ENCODE data around the gene ARID5B. TPM values are rescaled to one million over a fixed set of nuclear protein-coding genes. Genes with fewer than 3 reads are reported as not detected.

ARID5B gene
- total RNA-seq, 1 experiment from 2014 or later, result 0.04 TPM

DNA sequence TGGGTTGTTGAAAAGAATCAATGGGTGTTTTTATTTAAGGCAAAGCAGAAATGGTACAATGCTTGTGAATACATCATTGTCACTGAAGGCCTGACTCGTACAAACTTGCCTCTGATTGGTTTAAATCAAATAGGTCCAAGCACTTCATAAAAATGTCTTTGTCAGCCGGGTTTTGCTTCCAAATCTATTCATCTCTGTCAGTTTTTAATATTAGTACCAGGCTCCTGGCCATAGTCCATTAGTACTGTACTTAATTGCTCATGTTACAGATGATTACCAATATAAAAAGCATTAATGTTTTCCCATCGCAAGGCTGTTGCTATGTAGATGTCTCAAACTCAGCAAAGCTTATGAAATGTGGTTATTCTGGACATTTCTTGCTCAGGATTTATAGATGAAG lies 171.9 kb downstream of the ARID5B start:
- Histone ChIP-seq H4K5ac (ENCODE audit: insufficient read length, low read depth, low read length) (no peak overlapping the region), H3K4me1 (ENCODE audit: insufficient read depth, low read length) (no peaks in the 10 kb centered on the region), H4K20me1 (ENCODE audit: control insufficient read depth, insufficient read depth, insufficient read length) (no peaks in the 10 kb centered on the region), H2AK5ac (ENCODE audit: insufficient read length, low read length) (no peak overlapping the region), H3K23me2 (ENCODE audit: insufficient read length, low read depth, low read length, poor library complexity, severe bottlenecking) (no peaks in the 10 kb centered on the region), H3K27me3 (ENCODE audit: insufficient read depth, low read length) (no peaks in the 10 kb centered on the region), H3K4me2 (ENCODE audit: insufficient read depth, insufficient read length, low read length) (no peak overlapping the region), H2AFZ (ENCODE audit: low read length) (no peak overlapping the region), H2BK20ac (ENCODE audit: low read depth, low read length, poor library complexity, severe bottlenecking) (no peak overlapping the region), H4K8ac (replicated peaks; ENCODE audit: insufficient read length, low read depth, low read length) (no peak overlapping the region), H2BK15ac (ENCODE audit: low read depth, low read length) (no peak overlapping the region), H3K4ac (ENCODE audit: low read depth, low read length) (no peak overlapping the region), H3K9me3 (ENCODE audit: control insufficient read depth, low read depth, low read length) (no peaks in the 10 kb centered on the region), H3K27ac (ENCODE audit: insufficient read length, low read depth, low read length) (no peak overlapping the region), H2BK12ac (ENCODE audit: insufficient read length, low read depth, low read length) (no peak overlapping the region), H2BK120ac (ENCODE audit: low read depth, low read length, poor library complexity, severe bottlenecking) (no peak overlapping the region), H3K79me1 (ENCODE audit: insufficient read depth, low read depth, low read length, poor library complexity, severe bottlenecking) (no peaks in the 10 kb centered on the region), H3K18ac (ENCODE audit: insufficient read length, low read depth, low read length) (no peak overlapping the region), H3K9ac (ENCODE audit: extremely low read depth, insufficient read length, low read length) (no peak overlapping the region), H3K23ac (ENCODE audit: insufficient read length, low read depth, low read length) (no peak overlapping the region), H3K14ac (ENCODE audit: insufficient read depth, low read length) (no peak overlapping the region), H3K79me2 (ENCODE audit: insufficient read depth, low read length) (no peaks in the 10 kb centered on the region), H4K91ac (ENCODE audit: insufficient read length, low read depth, low read length) (no peak overlapping the region), H3K56ac (ENCODE audit: insufficient read length, low read depth, low read length) (no peak overlapping the region), H3T11ph (ENCODE audit: low read length) (no peak overlapping the region), H2BK5ac (ENCODE audit: insufficient read length, low read length) (no peak overlapping the region)
- TF ChIP-seq, protein P1, sequence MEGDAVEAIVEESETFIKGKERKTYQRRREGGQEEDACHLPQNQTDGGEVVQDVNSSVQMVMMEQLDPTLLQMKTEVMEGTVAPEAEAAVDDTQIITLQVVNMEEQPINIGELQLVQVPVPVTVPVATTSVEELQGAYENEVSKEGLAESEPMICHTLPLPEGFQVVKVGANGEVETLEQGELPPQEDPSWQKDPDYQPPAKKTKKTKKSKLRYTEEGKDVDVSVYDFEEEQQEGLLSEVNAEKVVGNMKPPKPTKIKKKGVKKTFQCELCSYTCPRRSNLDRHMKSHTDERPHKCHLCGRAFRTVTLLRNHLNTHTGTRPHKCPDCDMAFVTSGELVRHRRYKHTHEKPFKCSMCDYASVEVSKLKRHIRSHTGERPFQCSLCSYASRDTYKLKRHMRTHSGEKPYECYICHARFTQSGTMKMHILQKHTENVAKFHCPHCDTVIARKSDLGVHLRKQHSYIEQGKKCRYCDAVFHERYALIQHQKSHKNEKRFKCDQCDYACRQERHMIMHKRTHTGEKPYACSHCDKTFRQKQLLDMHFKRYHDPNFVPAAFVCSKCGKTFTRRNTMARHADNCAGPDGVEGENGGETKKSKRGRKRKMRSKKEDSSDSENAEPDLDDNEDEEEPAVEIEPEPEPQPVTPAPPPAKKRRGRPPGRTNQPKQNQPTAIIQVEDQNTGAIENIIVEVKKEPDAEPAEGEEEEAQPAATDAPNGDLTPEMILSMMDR (conservative IDR thresholded peaks at IDR 0.05), result no peak
- no peak for DNase-seq
- Mint-ChIP-seq H3K4me3 (no peak overlapping the region), H3K9me3 (no peaks in the 10 kb centered on the region), H3K4me1 (peaks cover 13% of the 10 kb centered on the region in 2 experiments; a peak in 3 of 4 replicates), H3K27me3 (ENCODE audit: low read depth) (no peaks in the 10 kb centered on the region), H3K36me3 (ENCODE audit: insufficient read depth in 1 of 3, low read depth in 3 of 3) (no peaks in the 10 kb centered on the region), H3K27ac (no peak overlapping the region)
- WGBS (ENCODE audit: extremely low coverage, insufficient read length, low lambda C conversion rate), result no CpG with 5 or more reads among the region's 3 CpGs
